Endothelial cell of umbilical vein (primary cell): Measurements from ENCODE around the gene DCLK3. TPM values are rescaled to one million over a fixed set of nuclear protein-coding genes. Genes with fewer than 3 reads are reported as not detected.

Experiments used
- BruUV-seq: library from RNA; stranded (reverse); fragments of 400-500 nt; replicated peaks from 2 replicates; lab custom pipeline; 2021; lab: Mats Ljungman, UMichigan
- CTCF ChIA-PET: fragments of 300-600, 350-600 bp; sonication (Branson Sonifier 250); formaldehyde crosslinking; loops from one replicate; lab custom pipeline; 2021; ENCODE audit warnings: antibody characterized with exemption, inconsistent platforms; lab: Charles Lee
- POLR2A ChIA-PET: fragments of 300-600, 350-600 bp; sonication (Branson Sonifier 250); formaldehyde crosslinking; loops from one replicate; lab custom pipeline; 2021; ENCODE audit warnings: antibody characterized with exemption, inconsistent platforms; lab: Charles Lee
- DNase-seq: peaks from one replicate; pipeline ENCODE4 v3.0.0-alpha.2; 2011; ENCODE audit warnings: low read depth, low spot score
- FAIRE-seq: peaks from 2 replicates; lab custom pipeline; 2011; peaks lifted over from hg19 to GRCh38; lab: Jason Lieb, UNC
- H2AFZ ChIP-seq: 2 replicates; pipeline ENCODE4 v1.6.0; 2012; ENCODE audit warnings: low read depth, low read length, control low read depth, inconsistent platforms
- H3K27ac ChIP-seq: 2 replicates; pipeline ENCODE4 v1.5.1; 2011; ENCODE audit warnings: low read depth, mild to moderate bottlenecking, control low read depth, low read length, moderate library complexity; ENCODE audit not compliant: insufficient read depth
- H3K27me3 ChIP-seq, 2 experiments: 2 replicates each; pipeline versions ENCODE4 v1.6.0 to v1.6.1; 2011; ENCODE audit warnings: low read length in 2 of 2, mixed read lengths in 1 of 2; ENCODE audit not compliant: control insufficient read depth in 2 of 2, insufficient read depth in 2 of 2
- H3K36me3 ChIP-seq, 2 experiments: 2 replicates in 1 of 2; 3 replicates in 1 of 2; pipeline ENCODE4 v1.5.1; 2011; ENCODE audit warnings: low read length in 2 of 2, mild to moderate bottlenecking in 1 of 2, moderate library complexity in 1 of 2; ENCODE audit not compliant: control insufficient read depth in 2 of 2, insufficient read depth in 2 of 2; ENCODE audit errors: extremely low read depth in 1 of 2
- H3K4me1 ChIP-seq: 3 replicates; pipeline ENCODE4 v1.5.1; 2011; ENCODE audit warnings: mild to moderate bottlenecking, low read length; ENCODE audit not compliant: control insufficient read depth, insufficient read depth; ENCODE audit errors: extremely low read depth
- H3K4me2 ChIP-seq: 2 replicates; pipeline ENCODE4 v1.6.1; 2011; ENCODE audit warnings: low read length, control low read depth, mixed read lengths; ENCODE audit not compliant: insufficient read depth
- H3K4me3 ChIP-seq, 3 experiments: fragments of 200-600 bp in 1 of 3; sonication (generic), shearing (Covaris generic) in 1 of 3; replicated peaks in 1 of 3; 2 replicates each; pipeline ENCODE4 v1.5.1; 2011 to 2016; ENCODE audit warnings: control low read depth in 3 of 3, low read length in 3 of 3, mild to moderate bottlenecking in 2 of 3, inconsistent platforms in 1 of 3, low read depth in 1 of 3, moderate library complexity in 1 of 3; ENCODE audit not compliant: insufficient read depth in 1 of 3
- H3K79me2 ChIP-seq: 2 replicates; pipeline ENCODE4 v1.6.0; 2012; ENCODE audit warnings: low read length, inconsistent platforms; ENCODE audit not compliant: control insufficient read depth, insufficient read depth
- H3K9ac ChIP-seq: replicated peaks from 2 replicates; pipeline ENCODE3; 2011; ENCODE audit warnings: low read length, control low read depth; ENCODE audit not compliant: insufficient read depth; ENCODE audit errors: extremely low read depth
- H3K9me1 ChIP-seq: replicated peaks from 3 replicates; pipeline ENCODE4 v1.6.0; 2011; ENCODE audit warnings: mild to moderate bottlenecking, low read length; ENCODE audit not compliant: control insufficient read depth, insufficient read depth; ENCODE audit errors: extremely low read depth
- H3K9me3 ChIP-seq: replicated peaks from 2 replicates; pipeline ENCODE4 v1.5.1; 2012; ENCODE audit warnings: low read length, inconsistent platforms; ENCODE audit not compliant: control insufficient read depth, insufficient read depth
- H4K20me1 ChIP-seq: replicated peaks from 2 replicates; pipeline ENCODE3; 2011; ENCODE audit warnings: mild to moderate bottlenecking, low read length; ENCODE audit not compliant: control insufficient read depth, insufficient read depth; ENCODE audit errors: extremely low read depth
- CTCF ChIP-seq, 2 donors: IDR thresholded peaks; 1 replicate in 1 of 2; 2 replicates in 1 of 2; pipeline ENCODE4 v1.5.1; 2011; ENCODE audit warnings: low read length in 2 of 2, mild to moderate bottlenecking in 2 of 2, moderate library complexity in 2 of 2, control low read depth in 1 of 2, inconsistent platforms in 1 of 2, low read depth in 1 of 2; ENCODE audit not compliant: insufficient read depth in 1 of 2; ENCODE audit errors: extremely low read depth in 1 of 2
- EZH2 ChIP-seq: IDR thresholded peaks from 2 replicates; pipeline ENCODE4 v1.6.1; 2012; ENCODE audit warnings: borderline replicate concordance, low read depth, mild to moderate bottlenecking, moderate library complexity, low read length, inconsistent platforms; ENCODE audit not compliant: severe bottlenecking
- GATA2 ChIP-seq: IDR thresholded peaks from 2 replicates; pipeline ENCODE4 v1.7.0; 2011; ENCODE audit warnings: low read depth, mild to moderate bottlenecking, moderate library complexity, mixed read lengths, low read length; ENCODE audit not compliant: insufficient read length, insufficient read depth
- MYC ChIP-seq: IDR thresholded peaks from one replicate; pipeline ENCODE4 v1.6.1; 2011; ENCODE audit warnings: mild to moderate bottlenecking, low read depth, low read length
- POLR2A ChIP-seq: IDR thresholded peaks from 2 replicates; pipeline ENCODE4 v1.6.1; 2012; ENCODE audit warnings: low read depth, mild to moderate bottlenecking, control low read depth, low read length
- POLR2AphosphoS5 ChIP-seq: IDR thresholded peaks from 2 replicates; pipeline ENCODE4 v1.6.1; 2012; ENCODE audit warnings: low read depth, mild to moderate bottlenecking, control low read depth, low read length, moderate library complexity; ENCODE audit not compliant: insufficient read depth
- dilution Hi-C: fragments of 300-500 bp; cut with MboI; formaldehyde crosslinking; loops from one replicate; pipeline ENCODE4 v1.15.0; 2019; ENCODE audit warnings: low sequenced_read_pairs; ENCODE audit not compliant: extremely low pct_ligation_motif_present
- intact Hi-C: fragments of 100-400 bp; cut with micrococcal nuclease; formaldehyde crosslinking; loops from one replicate; pipeline ENCODE4 v1.10.0; 2022
- polyA plus RNA-seq, 4 experiments: library from polyadenylated mRNA; depleted of rRNA in 3 of 4; stranded (reverse) in 3 of 4; unstranded in 1 of 4; fragments of >200 nt; gene quantifications; 2 replicates each; pipeline versions ENCODE4 v1.2.1 to v1.2.3, GENCODE V29; 2011 to 2012; ENCODE audit warnings: missing spikeins in 1 of 4
- total RNA-seq: library from RNA; stranded (reverse); gene quantifications from 2 replicates; pipeline ENCODE4 v1.2.3, GENCODE V29; 2021
- TF ChIP-seq, protein P1 (sequence below): IDR thresholded peaks from 2 replicates; pipeline ENCODE4 v1.6.1; 2011; ENCODE audit not compliant: insufficient read depth, insufficient read length

Gene DCLK3
- total and polyA plus RNA-seq, 2 donors (not counting 3 experiments of a cell fraction or from before 2014, with no cell fraction given) = not detected

DNA sequence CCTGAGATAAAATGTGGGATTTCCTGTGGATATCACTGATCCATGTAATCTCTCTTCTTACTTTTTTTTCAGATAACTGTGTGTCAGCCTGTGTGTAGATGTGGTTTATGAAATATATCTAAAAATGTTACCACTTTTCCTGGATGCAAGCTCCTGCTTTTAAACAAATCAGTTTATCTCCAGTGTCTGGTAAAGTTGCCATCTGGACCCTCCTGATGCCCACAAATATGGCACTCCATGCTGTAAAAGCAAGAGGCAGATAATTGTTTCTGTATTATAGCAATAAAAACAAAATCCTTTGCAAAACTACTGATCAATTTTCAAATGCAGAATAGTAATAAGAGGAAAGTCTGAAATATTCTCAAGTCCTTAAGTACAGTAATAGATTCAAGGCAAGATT lies 7.6 kb upstream of the DCLK3 start:
- intact Hi-C loops (no loop called here), dilution Hi-C loops (no loop called here)
- no peaks in the 10 kb centered on the region for H3K36me3 ChIP-seq
- ChIA-PET POLR2A (no interaction called here), CTCF (no interaction called here)
- H3K4me2 ChIP-seq = no peak overlapping the region
- H4K20me1 ChIP-seq = no peaks in the 10 kb centered on the region
- H3K79me2 ChIP-seq = no peaks in the 10 kb centered on the region
- no peak overlapping the region for H3K9ac ChIP-seq
- DNase-seq = no peak
- H2AFZ ChIP-seq = no peak overlapping the region
- H3K27me3 ChIP-seq = no peaks in the 10 kb centered on the region
- no peak for TF ChIP-seq POLR2AphosphoS5
- TF ChIP-seq POLR2A = no peak
- TF ChIP-seq MYC = no peak
- no peak for TF ChIP-seq EZH2
- no peak for TF ChIP-seq GATA2
- TF ChIP-seq, protein P1, sequence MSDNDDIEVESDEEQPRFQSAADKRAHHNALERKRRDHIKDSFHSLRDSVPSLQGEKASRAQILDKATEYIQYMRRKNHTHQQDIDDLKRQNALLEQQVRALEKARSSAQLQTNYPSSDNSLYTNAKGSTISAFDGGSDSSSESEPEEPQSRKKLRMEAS = no peak
- TF ChIP-seq CTCF (IDR thresholded peaks at IDR 0.05; ENCODE audit: extremely low read depth in 1 of 2, insufficient read depth in 1 of 2, low read depth in 1 of 2, low read length in 2 of 2) = no peak
- no peak overlapping the region for H3K4me3 ChIP-seq
- FAIRE-seq = no peak
- BruUV-seq = no TSS peak
- no peaks in the 10 kb centered on the region for H3K9me1 ChIP-seq
- no peak overlapping the region for H3K27ac ChIP-seq
- H3K4me1 ChIP-seq = no peaks in the 10 kb centered on the region
- H3K9me3 ChIP-seq = no peaks in the 10 kb centered on the region
